ENCODE measurements around the gene ACE2. TPM values are rescaled to one million over a fixed set of nuclear protein-coding genes. Genes with fewer than 3 reads are reported as not detected.

Gene ACE2
- total RNA-seq, 1 experiment from 2014 or later, result not detected

DNA sequence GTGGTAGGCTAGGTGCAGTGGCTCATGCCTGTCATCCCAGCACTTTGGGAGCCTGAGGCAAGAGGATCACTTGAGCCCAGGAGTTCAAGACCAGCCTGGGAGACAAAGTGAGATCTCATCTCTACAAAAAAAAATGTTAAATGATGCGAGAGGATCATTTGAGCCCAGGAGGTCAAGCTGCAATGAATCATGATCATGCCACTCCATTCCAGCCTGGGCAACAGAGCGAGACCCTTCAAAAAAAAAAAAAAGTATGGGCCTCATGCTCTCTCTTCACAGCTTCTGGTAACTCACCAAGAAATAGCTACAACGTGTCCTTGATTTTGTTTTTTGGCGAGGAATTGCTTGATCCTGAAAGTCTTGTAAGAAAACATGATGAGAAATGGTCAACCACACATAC is 1.3 kb downstream of the ACE2 start:
- no peak overlapping the region for H2AFZ ChIP-seq (ENCODE audit: low read length)
- no peak overlapping the region for H3K14ac ChIP-seq (ENCODE audit: insufficient read depth, low read length)
- no peak overlapping the region for H3K27ac Mint-ChIP-seq
- no peaks in the 10 kb centered on the region for H3K79me2 ChIP-seq (ENCODE audit: insufficient read depth, low read length)
- no peak overlapping the region for H3K18ac ChIP-seq (ENCODE audit: insufficient read length, low read depth, low read length)
- no peak overlapping the region for H2BK20ac ChIP-seq (ENCODE audit: low read depth, low read length, poor library complexity, severe bottlenecking)
- H3K4ac ChIP-seq (ENCODE audit: low read depth, low read length), result no peak overlapping the region
- TF ChIP-seq, protein P1, sequence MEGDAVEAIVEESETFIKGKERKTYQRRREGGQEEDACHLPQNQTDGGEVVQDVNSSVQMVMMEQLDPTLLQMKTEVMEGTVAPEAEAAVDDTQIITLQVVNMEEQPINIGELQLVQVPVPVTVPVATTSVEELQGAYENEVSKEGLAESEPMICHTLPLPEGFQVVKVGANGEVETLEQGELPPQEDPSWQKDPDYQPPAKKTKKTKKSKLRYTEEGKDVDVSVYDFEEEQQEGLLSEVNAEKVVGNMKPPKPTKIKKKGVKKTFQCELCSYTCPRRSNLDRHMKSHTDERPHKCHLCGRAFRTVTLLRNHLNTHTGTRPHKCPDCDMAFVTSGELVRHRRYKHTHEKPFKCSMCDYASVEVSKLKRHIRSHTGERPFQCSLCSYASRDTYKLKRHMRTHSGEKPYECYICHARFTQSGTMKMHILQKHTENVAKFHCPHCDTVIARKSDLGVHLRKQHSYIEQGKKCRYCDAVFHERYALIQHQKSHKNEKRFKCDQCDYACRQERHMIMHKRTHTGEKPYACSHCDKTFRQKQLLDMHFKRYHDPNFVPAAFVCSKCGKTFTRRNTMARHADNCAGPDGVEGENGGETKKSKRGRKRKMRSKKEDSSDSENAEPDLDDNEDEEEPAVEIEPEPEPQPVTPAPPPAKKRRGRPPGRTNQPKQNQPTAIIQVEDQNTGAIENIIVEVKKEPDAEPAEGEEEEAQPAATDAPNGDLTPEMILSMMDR (conservative IDR thresholded peaks at IDR 0.05), result no peak
- no CpG with 5 or more reads among the region's 4 CpGs for WGBS (ENCODE audit: extremely low coverage, insufficient read length, low lambda C conversion rate)
- H3K4me2 ChIP-seq (ENCODE audit: insufficient read depth, insufficient read length, low read length), result no peak overlapping the region
- H3K79me1 ChIP-seq (ENCODE audit: insufficient read depth, low read depth, low read length, poor library complexity, severe bottlenecking), result no peaks in the 10 kb centered on the region
- no peaks in the 10 kb centered on the region for H3K27me3 ChIP-seq (ENCODE audit: insufficient read depth, low read length)
- H3K9me3 ChIP-seq (ENCODE audit: control insufficient read depth, low read depth, low read length), result no peaks in the 10 kb centered on the region
- H2BK120ac ChIP-seq (ENCODE audit: low read depth, low read length, poor library complexity, severe bottlenecking), result no peak overlapping the region
- H2BK5ac ChIP-seq (ENCODE audit: insufficient read length, low read length), result no peak overlapping the region
- H3K4me1 ChIP-seq (ENCODE audit: insufficient read depth, low read length), result no peaks in the 10 kb centered on the region
- no peak overlapping the region for H3K27ac ChIP-seq (ENCODE audit: insufficient read length, low read depth, low read length)
- H3K36me3 Mint-ChIP-seq (ENCODE audit: insufficient read depth in 1 of 3, low read depth in 3 of 3), result no peaks in the 10 kb centered on the region
- no peaks in the 10 kb centered on the region for H3K23me2 ChIP-seq (ENCODE audit: insufficient read length, low read depth, low read length, poor library complexity, severe bottlenecking)
- no peak overlapping the region for H3K4me3 Mint-ChIP-seq
- no peak overlapping the region for H3K9ac ChIP-seq (ENCODE audit: extremely low read depth, insufficient read length, low read length)
- H2AK5ac ChIP-seq (ENCODE audit: insufficient read length, low read length), result no peak overlapping the region
- peaks cover 0 to 2% of the 10 kb centered on the region in 2 experiments; a peak in 1 of 4 replicates for H3K4me1 Mint-ChIP-seq
- no peaks in the 10 kb centered on the region for H3K9me3 Mint-ChIP-seq
- no peak for DNase-seq
- H4K20me1 ChIP-seq (ENCODE audit: control insufficient read depth, insufficient read depth, insufficient read length), result no peaks in the 10 kb centered on the region
- H3K56ac ChIP-seq (ENCODE audit: insufficient read length, low read depth, low read length), result no peak overlapping the region
- no peak overlapping the region for H4K91ac ChIP-seq (ENCODE audit: insufficient read length, low read depth, low read length)
- no peak overlapping the region for H2BK15ac ChIP-seq (ENCODE audit: low read depth, low read length)
- H3K27me3 Mint-ChIP-seq (ENCODE audit: low read depth), result no peaks in the 10 kb centered on the region
- H4K8ac ChIP-seq (replicated peaks; ENCODE audit: insufficient read length, low read depth, low read length), result no peak overlapping the region
- H2BK12ac ChIP-seq (ENCODE audit: insufficient read length, low read depth, low read length), result no peak overlapping the region
- no peak overlapping the region for H3T11ph ChIP-seq (ENCODE audit: low read length)
- H4K5ac ChIP-seq (ENCODE audit: insufficient read length, low read depth, low read length), result no peak overlapping the region
- no peak overlapping the region for H3K23ac ChIP-seq (ENCODE audit: insufficient read length, low read depth, low read length)

Data from H9 (cell line).